ENCODE results near the gene SLC25A29.

Gene SLC25A29

GRCh38 chr14:100279133-100279532, 27.1 kb downstream of the SLC25A29 start:
- no peak for DNase-seq (ENCODE audit: low spot score)

- DNase-seq (ENCODE audit: low spot score), result peak; percentile 76
These were observed 27.5 kb downstream of the SLC25A29 start for GRCh38 chr14:100278702-100279101.

GRCh38 chr14:100275214-100275613, 31.0 kb downstream of the SLC25A29 start:
- no peak for DNase-seq (ENCODE audit: low spot score)

GRCh38 chr14:100274250-100274649, 32.0 kb downstream of the SLC25A29 start:
- DNase-seq (ENCODE audit: low spot score), result no peak

- no peak for DNase-seq (ENCODE audit: low spot score)
These were observed 34.9 kb downstream of the SLC25A29 start for GRCh38 chr14:100271247-100271939.

GRCh38 chr14:100268591-100269207, 37.5 kb downstream of the SLC25A29 start:
- DNase-seq (ENCODE audit: low spot score), result no peak

GRCh38 chr14:100267990-100268389, 38.3 kb downstream of the SLC25A29 start:
- DNase-seq (ENCODE audit: low spot score), result no peak

- peak; percentile 54 for DNase-seq (ENCODE audit: low spot score)
These were observed 43.1 kb downstream of the SLC25A29 start for GRCh38 chr14:100263141-100263540.

GRCh38 chr14:100262545-100262944, 43.7 kb downstream of the SLC25A29 start:
- DNase-seq (ENCODE audit: low spot score), result no peak

GRCh38 chr14:100261621-100262020, 44.6 kb downstream of the SLC25A29 start:
- DNase-seq (ENCODE audit: low spot score), result no peak

GRCh38 chr14:100256339-100256895, 49.8 kb downstream of the SLC25A29 start:
- DNase-seq (ENCODE audit: low spot score), result no peak

- no peak for DNase-seq (ENCODE audit: low spot score)
These were observed 53.6 kb downstream of the SLC25A29 start for GRCh38 chr14:100252684-100253083.

- DNase-seq (ENCODE audit: low spot score), result no peak
These were observed 55.3 kb downstream of the SLC25A29 start for GRCh38 chr14:100250732-100251465.

- peak; percentile 27 for DNase-seq (ENCODE audit: low spot score)
These were observed 59.3 kb downstream of the SLC25A29 start for GRCh38 chr14:100246809-100247428.

- DNase-seq (ENCODE audit: low spot score), result no peak
These were observed 63.2 kb downstream of the SLC25A29 start for GRCh38 chr14:100243020-100243419.

GRCh38 chr14:100241279-100241678, 65.0 kb downstream of the SLC25A29 start:
- DNase-seq (ENCODE audit: low spot score), result no peak

All from AG08396 (cell line).